OCI-LY7 (cell line): Measurements from ENCODE around the gene FXR1.

Experiments used
- CTCF ChIP-seq: fragments of 200-600 bp; sonication (generic); conservative IDR thresholded peaks from 2 replicates; pipeline ENCODE4 v1.5.1; 2014; ENCODE audit warnings: mild to moderate bottlenecking, antibody characterized with exemption, low read length, moderate library complexity, mixed read lengths
- EZH2phosphoT487 ChIP-seq: fragments of 200-600 bp; sonication (generic); IDR thresholded peaks from 2 replicates; pipeline ENCODE4 v1.6.1; 2018; ENCODE audit warnings: low read depth, borderline replicate concordance, mild to moderate bottlenecking, mixed run types, antibody characterized with exemption, low read length, moderate library complexity, mixed read lengths

DNA sequence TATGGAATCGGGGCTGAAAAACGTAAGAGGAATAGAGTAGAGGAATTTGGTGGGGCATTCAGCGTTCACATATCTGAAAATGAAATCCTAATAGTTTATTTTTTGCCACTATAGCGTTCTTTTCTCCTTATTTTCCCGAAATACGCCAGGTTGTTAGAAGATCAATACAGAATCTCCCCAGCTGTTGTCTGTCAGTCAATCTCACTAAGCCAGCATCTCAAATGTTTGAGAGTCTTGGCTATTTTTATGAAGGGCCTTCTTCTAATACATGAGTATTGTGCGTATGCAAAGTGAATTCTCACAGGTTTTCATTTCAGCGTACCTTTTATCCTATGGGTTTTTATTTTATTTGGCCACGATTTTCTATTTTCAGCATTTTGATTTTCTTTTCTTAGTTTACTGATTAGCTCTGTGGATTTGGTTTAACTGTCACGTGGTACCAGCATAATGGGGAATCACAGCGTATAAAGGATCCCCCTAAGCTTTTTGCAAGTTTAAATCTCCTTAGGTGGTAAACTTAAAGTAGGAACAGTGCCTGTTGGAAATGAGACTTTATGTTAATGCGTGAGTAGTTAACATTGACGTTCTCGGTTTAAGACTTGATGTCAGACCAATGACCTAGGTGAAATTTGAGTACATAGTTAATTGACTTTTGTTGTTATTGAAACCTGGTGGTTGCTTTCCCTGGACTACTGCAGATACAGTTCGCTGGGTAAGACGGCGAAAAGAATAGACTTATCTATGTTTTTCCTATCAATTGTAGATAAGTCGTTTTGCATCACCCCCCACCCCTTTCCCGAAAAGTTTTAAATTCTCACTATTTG is 1.3 kb downstream of the FXR1 start:
- TF ChIP-seq CTCF (no peak), EZH2phosphoT487 (no peak)
